GM19023 (cell line): ENCODE results near the gene SLC4A2.

ENCODE experiments used
- ATAC-seq: cut with Tn5 transposase; IDR thresholded peaks from one replicate; pipeline ENCODE4 v1.9.1; 2021; ENCODE audit warnings: mild to moderate bottlenecking, moderate library complexity; ENCODE audit not compliant: unreplicated experiment

The SLC4A2 gene

DNA sequence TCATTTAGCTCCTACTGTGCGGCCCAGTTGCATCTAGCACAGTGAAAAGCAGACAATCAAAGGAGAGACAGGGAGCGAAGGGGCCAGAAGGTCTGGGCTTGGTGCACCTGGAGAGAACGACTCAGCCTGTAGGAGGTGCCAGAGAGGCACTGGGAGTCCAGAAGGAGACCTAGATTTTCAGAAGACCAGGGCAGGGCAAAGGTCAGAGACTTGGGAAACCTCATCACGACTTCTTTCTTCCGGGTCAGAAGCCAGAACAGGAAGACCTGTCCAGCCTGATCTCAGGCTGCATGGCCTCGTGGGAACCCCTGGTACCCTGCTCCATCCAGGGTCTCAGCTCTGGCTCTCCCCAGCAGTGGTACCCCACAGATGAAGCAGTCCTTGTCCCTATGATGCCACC is 32.0 kb downstream of the SLC4A2 start:
- ATAC-seq: no peak

- no peak for ATAC-seq
Measured at GRCh38 chr7:151091988-151092387, 32.6 kb downstream of the SLC4A2 start.

DNA sequence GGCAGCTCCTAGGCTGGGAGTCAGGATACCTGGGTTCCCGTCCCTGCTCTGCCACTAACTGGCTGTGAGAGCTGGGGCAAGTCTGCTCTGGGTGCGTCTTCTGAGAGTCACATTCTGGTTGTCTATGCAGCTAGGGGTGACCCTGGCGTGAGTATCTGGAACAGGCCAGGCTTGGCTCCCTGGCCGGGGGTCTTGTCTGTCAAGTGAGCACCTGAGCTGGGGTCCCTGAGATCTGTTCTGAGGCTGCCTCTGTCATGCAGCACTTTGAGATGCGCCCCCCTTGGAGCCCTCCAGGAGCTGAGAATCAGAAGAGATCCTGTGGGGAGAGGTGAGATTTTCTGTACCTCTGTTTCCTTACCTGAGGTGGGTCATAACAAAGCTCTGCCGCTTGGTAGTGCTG is 34.4 kb downstream of the SLC4A2 start:
- ATAC-seq: no peak

GRCh38 chr7:151094675-151095074 is 35.3 kb downstream of the SLC4A2 start:
- no peak for ATAC-seq

GRCh38 chr7:151095123-151095797 is 35.9 kb downstream of the SLC4A2 start:
- ATAC-seq: no peak

DNA sequence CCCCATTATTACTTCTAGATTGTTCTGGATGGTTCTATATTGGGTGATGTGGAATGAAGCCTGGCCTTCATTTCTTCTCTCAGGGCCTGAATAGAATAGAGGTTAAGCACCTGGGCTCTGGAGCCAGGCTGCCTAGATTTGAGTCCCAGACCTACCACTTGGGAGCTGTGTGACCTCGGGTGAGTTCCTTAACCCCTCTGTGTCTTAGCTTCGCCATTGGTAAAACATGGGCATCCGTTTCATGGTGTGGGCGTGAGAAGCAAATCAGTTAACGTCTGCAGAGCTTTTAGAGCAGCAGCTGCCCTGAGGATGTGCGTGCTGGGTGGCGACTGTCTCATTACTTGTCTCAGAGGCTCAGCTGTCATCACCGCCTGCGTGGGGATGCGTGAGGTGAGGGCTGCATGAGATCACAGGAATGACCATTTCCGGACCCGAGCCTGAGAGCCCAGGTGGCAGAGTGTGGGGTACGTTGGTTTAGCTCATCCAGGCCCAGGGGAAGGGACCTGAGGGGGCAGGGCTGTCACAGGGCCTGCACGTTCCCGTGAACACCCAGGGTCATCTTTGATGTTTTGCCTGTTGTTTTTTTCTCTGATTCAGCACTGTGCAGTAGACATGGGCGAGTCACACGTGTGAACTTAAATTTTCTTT is 36.6 kb downstream of the SLC4A2 start:
- no peak for ATAC-seq

- ATAC-seq: no peak
Measured at GRCh38 chr7:151099486-151100211, 40.3 kb downstream of the SLC4A2 start.

DNA sequence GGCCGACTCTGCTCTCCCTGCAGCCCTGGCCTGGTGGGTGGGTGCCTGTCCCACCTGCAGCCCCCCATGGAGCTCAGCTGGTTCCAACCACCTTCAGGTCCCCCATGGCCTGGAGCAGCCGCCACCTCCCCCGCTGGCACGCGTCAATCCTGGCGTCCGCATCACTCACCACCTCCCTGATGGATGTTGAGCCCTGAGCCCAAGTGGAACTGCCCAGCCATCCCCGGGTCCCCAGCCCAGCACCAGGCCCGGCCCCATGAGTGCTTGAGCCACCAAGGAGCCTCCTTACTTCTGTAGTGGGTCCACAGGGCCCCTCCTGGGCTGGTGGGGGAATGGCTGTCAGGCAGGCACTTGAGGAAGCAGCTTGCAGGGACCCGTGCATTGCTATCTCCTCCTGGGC is 41.5 kb downstream of the SLC4A2 start:
- ATAC-seq: no peak

DNA sequence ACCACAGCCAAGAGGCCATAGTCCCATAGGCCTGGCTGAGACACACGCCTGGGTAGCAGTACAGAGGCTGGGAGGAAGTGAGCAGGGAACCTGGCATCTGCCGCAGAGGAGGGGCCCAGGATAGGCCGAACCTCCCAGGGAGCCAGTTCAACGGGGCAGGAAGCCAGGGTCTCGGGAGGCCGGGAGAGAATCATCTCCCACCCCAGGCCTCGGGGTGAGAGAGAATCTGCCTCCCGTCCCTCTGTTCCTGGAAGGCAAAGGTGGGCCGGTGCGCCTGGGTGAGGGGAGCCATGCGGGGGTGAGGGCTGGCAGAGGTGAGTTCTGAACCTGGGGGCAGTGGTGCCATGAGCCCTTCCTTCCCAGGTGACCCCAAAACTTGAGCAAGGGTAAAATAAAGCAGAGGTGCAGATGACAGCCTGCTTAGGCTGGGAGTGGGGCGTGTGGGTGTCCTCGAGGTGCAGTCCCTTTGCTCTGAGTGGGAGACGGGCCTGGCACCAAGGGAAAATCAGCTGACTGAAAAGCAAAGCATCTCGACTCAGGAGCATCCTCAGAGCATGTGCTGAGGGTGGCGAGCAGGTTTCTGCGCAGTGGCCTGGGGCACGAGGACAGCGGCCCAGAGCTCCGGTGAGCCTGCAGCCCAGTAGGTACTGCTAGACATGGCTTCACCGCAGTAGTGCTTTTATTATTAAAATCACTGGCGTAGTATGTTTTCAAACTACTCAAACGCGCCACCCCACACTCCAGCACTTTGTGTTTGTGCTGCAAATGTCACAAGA is 42.4 kb downstream of the SLC4A2 start:
- ATAC-seq: no peak

- ATAC-seq: no peak
Measured at GRCh38 chr7:151102991-151103390, 43.6 kb downstream of the SLC4A2 start.

GRCh38 chr7:151103973-151104372 is 44.6 kb downstream of the SLC4A2 start:
- ATAC-seq: no peak

GRCh38 chr7:151104411-151105235 is 45.2 kb downstream of the SLC4A2 start:
- ATAC-seq: no peak

- no peak for ATAC-seq
Measured at GRCh38 chr7:151107882-151108281, 48.5 kb downstream of the SLC4A2 start.

DNA sequence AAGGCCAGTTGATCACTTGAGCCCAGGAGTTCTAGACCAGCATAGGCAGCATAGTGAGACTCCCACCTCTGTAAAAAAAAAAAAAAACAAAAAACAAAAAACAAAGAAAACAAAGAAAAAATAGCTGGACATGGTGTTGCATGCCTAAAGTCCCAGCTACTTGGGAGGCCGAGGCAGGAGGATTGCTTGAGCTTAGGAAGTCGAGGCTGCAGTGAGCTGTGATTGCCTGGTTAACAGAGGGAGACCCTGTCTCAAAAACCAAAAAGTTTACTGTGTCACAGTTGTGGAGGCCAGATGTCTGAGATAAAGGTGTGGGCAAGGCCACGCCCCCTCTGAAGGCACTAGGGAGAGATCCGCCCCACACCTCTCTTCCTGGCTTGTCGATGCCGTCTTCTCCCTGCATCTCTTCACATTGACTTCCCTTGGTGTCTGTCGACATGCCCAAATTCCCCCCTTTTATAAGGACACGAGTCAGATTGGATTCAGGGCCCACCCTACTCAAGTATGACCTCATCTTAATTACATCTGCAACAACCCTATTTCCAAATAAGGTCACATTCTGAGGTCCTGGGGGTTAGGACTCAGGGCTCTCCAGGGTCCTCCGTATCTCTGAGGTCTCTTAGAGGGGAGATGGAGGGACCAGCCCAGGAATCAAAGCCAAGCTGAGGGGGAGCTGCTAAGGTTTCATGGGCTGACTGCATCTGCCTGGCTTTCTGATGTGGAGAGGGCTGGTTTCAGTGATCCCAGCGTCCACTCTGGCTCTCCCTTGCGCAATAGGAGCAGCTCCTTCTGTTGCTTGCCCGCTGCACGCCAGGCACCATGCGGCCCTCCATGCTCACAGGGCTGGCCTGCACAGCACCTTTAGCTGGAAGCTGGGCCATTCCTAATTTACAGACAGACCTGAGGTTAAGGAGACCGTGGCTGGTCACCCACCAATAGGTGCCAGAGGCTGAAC is 50.0 kb downstream of the SLC4A2 start:
- no peak for ATAC-seq

DNA sequence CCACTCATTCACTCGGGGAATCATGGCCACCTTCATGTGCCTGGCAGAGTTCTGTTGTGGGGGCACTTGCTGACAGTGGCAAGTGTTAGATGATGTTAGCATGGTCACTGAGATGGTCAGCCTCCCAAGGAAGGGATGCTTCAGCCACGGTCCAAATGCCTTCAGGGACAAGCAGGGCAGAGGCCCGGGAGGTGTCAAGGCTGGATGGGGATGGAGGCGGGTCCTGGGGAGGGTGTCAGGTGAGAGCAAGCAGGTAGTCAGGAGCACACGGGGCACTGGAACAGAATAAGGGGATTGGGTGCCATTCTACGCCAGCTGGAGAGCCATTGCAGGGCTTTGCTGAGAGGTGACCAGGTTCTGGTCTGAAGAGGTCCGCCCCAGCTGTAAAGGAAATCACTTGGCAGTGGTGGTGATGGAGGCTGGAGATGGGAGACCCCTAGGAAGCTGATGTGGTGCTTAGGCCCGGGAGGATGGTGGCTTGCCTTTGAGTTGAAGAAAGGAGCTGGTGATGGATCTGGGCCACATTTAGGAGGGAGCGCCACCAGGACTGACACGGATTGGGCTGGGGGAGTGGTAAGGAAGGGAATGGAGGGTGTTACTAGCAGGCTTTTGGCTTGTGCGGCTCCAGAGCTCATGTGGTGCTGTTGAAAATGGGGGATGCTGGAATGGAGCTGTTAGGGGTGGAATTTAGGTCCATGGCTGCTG is 51.0 kb downstream of the SLC4A2 start:
- no peak for ATAC-seq

GRCh38 chr7:151110941-151111645 is 51.7 kb downstream of the SLC4A2 start:
- ATAC-seq: peak; percentile 89

DNA sequence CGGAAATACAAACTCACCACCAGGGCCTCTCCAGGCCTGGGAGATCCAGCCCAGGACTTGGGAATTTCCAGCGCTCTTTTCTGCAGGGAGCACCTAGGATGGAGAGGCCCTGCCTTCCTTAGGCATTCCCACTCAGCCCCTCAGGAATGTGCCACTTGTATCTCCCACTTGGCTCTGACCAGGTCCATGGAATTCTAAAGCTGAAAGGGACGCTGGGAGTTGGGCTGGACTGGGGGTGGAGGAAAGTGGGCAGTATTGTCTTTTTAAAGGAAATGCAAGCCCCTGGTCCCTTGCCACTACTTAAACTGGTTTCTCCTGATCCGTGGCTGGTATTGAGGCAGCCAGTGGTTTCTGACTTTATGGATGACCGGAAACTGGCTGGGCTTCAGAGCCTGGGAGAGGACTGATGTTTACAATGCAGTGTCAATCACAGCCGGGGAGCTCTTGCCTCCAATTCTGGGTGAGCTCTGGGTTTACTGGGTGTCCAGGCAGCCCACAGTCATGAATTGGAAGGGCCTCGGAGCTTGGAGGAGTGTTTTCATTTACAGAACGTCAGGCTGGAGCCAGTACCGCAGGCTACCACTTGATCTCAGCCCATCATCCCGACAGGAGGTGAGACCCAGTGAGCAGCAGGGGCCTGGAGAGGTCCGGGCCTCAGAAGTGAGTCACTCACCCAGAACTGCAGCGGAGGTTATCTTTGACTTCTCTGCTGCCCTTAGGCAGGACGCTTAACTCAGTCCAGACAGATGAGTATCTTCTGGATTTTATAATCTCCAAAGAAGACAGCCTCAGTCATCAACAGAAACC is 54.2 kb downstream of the SLC4A2 start:
- no peak for ATAC-seq
